Right atrium auricular region (tissue), 2 donors: ENCODE results near the gene SLC7A14. TPM values are rescaled to one million over a fixed set of nuclear protein-coding genes. Genes with fewer than 3 reads are reported as not detected.
A peak's percentile ranks its signal among the peaks of the same experiment; 100 is the strongest.

Source experiments
- DNase-seq: peaks from one replicate; pipeline ENCODE4 v3.0.0-alpha.2; 2019; ENCODE audit warnings: low spot score
- H3K27ac ChIP-seq, 2 donors: fragments of 200-600 bp; sonication (generic); 1 replicate in 1 of 2; 2 replicates in 1 of 2; pipeline ENCODE4 v1.5.1; 2016 to 2019
- H3K27me3 ChIP-seq, 2 donors: fragments of 200-600 bp; sonication (generic); one replicate each; pipeline versions ENCODE4 v1.5.1 to v1.6.0; 2017 to 2019
- H3K36me3 ChIP-seq: fragments of 200-600 bp; sonication (generic); one replicate; pipeline ENCODE4 v1.5.1; 2016
- H3K4me1 ChIP-seq, 2 donors: fragments of 200-600 bp; sonication (generic); one replicate each; pipeline versions ENCODE4 v1.5.1 to v1.6.0; 2017 to 2019
- H3K4me3 ChIP-seq, 2 donors: fragments of 200-600 bp; sonication (generic); 1 replicate in 1 of 2; 2 replicates in 1 of 2; pipeline ENCODE4 v1.5.1; 2017 to 2019; ENCODE audit warnings: mild to moderate bottlenecking in 1 of 2, moderate library complexity in 1 of 2
- H3K9me3 ChIP-seq, 2 donors: fragments of 200-600 bp; sonication (generic); one replicate each; pipeline ENCODE4 v1.5.1; 2019
- total RNA-seq, 2 donors: library from RNA; depleted of rRNA; stranded (reverse); fragments of >200 nt; gene quantifications; one replicate each; pipeline ENCODE4 v1.1.0, GENCODE V29; 2016
- TF ChIP-seq, protein P1 (sequence below), 2 donors: fragments of 200-600 bp; sonication (generic); IDR thresholded peaks; one replicate each; pipeline ENCODE4 v1.5.1; 2019; ENCODE audit warnings: antibody characterized with exemption in 2 of 2

Gene SLC7A14
- total RNA-seq, 2 donors from 2014 or later, result not detected

DNA sequence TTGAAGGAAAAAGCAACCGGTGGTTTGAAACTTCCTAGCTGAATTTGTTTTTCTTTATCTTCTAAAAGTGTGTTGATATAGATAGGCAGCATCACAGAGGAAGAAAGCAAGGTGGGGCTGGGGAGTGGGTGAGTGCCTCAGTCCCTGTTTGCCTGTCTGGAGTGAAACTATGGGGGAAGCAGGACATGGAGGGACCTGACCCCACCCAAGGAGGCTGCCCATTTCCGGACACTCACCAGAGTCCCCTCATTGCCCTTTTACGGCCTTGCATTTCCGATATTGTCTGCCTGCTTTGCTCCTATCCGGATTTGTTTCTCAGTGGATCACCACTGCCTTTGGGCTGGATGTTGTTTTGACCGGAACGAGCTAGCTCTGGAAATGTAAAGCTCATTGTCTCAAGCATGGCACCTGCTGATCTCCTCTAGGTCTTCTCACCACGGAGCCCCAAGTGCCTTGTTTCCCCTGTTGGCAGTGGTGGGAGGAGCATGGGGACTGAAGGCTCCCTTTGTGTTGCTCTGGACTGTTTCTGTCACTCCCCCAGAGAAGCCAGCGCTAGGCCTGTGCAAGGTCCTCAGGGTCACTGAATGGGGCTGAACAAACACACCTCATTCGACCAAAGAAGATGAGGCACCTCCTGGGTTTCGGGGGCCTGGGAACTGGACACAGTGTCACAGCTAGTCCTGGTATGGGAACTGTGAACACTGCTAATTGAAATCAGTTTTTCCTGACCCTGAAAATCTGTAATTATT, 160.2 kb downstream of the SLC7A14 start:
- TF ChIP-seq, protein P1, sequence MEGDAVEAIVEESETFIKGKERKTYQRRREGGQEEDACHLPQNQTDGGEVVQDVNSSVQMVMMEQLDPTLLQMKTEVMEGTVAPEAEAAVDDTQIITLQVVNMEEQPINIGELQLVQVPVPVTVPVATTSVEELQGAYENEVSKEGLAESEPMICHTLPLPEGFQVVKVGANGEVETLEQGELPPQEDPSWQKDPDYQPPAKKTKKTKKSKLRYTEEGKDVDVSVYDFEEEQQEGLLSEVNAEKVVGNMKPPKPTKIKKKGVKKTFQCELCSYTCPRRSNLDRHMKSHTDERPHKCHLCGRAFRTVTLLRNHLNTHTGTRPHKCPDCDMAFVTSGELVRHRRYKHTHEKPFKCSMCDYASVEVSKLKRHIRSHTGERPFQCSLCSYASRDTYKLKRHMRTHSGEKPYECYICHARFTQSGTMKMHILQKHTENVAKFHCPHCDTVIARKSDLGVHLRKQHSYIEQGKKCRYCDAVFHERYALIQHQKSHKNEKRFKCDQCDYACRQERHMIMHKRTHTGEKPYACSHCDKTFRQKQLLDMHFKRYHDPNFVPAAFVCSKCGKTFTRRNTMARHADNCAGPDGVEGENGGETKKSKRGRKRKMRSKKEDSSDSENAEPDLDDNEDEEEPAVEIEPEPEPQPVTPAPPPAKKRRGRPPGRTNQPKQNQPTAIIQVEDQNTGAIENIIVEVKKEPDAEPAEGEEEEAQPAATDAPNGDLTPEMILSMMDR (IDR thresholded peaks at IDR 0.05), result no peak
- Histone ChIP-seq H3K27me3 (no peaks in the 10 kb centered on the region), H3K36me3 (no peaks in the 10 kb centered on the region), H3K9me3 (no peaks in the 10 kb centered on the region), H3K4me1 (peaks cover 0 to 4% of the 10 kb centered on the region in 2 donors), H3K4me3 (no peak overlapping the region), H3K27ac (no peak overlapping the region)
- no peak for DNase-seq

DNA sequence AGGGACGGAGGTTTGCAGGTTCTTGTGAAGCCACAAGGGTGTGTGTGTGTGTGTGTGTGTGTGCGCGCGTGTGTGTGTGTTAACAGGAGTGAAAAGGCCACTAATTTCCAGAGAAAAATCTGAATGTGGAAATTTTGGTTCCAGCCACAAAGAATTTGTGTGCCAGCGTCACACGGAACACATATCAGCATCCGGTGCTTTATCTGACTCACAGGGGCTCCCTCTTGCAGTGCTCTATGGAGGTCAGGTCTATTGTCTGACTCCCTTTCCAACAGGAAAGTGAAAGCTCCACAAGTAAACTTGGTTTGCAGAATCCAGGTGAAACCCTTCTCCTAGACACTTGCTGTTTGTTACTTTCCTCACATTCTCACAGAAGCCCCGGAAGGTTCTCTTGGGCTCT, 161.0 kb downstream of the SLC7A14 start:
- H3K27me3 ChIP-seq, result no peaks in the 10 kb centered on the region
- H3K4me3 ChIP-seq, result no peak overlapping the region
- no peaks in the 10 kb centered on the region for H3K9me3 ChIP-seq
- TF ChIP-seq, protein P1 (IDR thresholded peaks at IDR 0.05), result no peak
- no peaks in the 10 kb centered on the region for H3K36me3 ChIP-seq
- no peak overlapping the region for H3K27ac ChIP-seq
- H3K4me1 ChIP-seq, result peaks cover 0 to 6% of the 10 kb centered on the region in 2 donors
- DNase-seq, result no peak

DNA sequence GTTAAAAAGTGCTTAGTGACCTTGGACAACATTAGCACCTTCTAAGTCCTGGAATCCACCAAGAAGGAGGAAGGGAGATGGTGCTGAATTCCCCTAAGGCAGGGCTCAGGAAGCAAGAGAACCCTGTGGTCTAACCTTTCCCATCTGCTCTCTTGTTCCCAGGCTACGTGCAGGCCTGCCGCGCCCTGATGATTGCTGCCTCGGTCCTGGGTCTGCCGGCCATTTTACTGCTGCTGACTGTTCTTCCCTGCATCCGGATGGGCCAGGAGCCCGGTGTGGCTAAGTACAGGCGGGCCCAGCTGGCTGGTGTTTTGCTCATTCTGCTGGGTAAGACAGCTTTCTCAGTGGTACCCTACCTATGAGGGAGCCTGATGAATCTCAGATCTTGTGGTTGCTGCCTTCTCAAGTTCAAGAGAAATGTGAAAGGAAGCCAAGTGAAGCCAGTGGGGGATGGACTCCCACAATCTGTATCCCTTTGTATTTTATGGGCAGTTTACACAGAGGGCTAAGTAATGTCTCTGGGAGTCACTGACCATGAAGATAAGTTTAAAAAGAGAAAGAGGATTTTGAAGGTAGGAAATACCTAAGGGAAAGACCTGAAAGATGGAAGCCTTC, 162.8 kb downstream of the SLC7A14 start:
- DNase-seq, result no peak
- Histone ChIP-seq H3K27me3 (peaks cover 0 to 4% of the 10 kb centered on the region in 2 donors), H3K27ac (no peak overlapping the region), H3K36me3 (no peaks in the 10 kb centered on the region), H3K9me3 (no peaks in the 10 kb centered on the region), H3K4me3 (no peak overlapping the region), H3K4me1 (peaks cover 0 to 24% of the 10 kb centered on the region in 2 donors)
- TF ChIP-seq, protein P1 (IDR thresholded peaks at IDR 0.05), result no peak

DNA sequence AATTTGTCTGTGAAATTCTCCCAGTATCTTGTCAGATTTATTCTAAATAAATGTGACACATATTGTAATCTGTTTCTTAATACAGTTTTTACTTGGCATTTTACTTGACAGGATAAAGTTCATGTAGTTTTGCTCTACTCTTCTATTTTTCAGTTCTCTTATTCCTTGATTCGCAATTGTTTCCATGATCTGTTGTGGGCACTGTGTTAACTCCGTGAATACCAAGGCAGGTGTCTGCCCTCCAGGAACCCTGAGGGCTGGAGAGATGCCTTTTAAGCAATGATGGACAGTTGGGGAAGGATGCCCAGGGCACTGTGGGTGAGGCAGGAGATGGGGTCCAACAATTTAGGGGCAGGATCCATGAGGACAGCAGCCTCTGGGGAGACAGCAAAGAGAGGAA, 164.1 kb downstream of the SLC7A14 start:
- no peak for DNase-seq
- H3K4me3 ChIP-seq, result peak overlapping the region in 1 of 2 donors; percentile 57
- peaks cover 0 to 25% of the 10 kb centered on the region in 2 donors for H3K4me1 ChIP-seq
- peak overlapping the region; percentile 29 to 67 for H3K27ac ChIP-seq
- H3K27me3 ChIP-seq, result peaks cover 0 to 4% of the 10 kb centered on the region in 2 donors
- no peaks in the 10 kb centered on the region for H3K9me3 ChIP-seq
- H3K36me3 ChIP-seq, result no peaks in the 10 kb centered on the region
- TF ChIP-seq, protein P1 (IDR thresholded peaks at IDR 0.05), result no peak

DNA sequence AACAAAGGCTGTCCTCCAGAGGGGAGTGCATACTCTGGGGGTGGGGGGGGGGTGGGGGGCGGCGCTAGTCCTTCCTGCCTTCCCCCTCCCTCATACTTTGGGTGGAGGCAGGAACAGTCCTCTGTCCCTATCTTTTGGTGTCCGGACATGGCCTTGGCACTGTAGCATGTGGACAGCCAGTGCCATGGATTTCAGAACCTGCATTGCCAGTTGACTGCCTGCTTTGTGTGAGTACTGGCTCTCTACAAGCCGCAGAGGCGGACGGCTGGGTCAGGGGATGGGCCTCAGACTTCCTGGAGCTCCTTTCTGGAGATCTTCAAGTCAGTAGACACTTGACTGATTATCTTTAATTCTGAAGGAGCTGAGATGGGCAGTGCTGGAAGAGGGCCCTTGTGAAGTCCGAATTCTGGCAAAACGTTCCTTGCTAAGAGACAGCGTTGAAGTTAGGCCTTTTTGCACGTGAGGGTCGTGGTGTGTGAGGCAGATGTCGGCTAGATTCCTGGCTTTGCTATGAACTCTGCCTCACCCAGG, 164.7 kb downstream of the SLC7A14 start:
- peaks cover 0 to 25% of the 10 kb centered on the region in 2 donors for H3K4me1 ChIP-seq
- H3K4me3 ChIP-seq, result peak overlapping the region in 1 of 2 donors; percentile 57
- H3K27me3 ChIP-seq, result peaks cover 0 to 4% of the 10 kb centered on the region in 2 donors
- peak; percentile 64 for DNase-seq
- H3K27ac ChIP-seq, result peak overlapping the region; percentile 29 to 67
- H3K36me3 ChIP-seq, result no peaks in the 10 kb centered on the region
- TF ChIP-seq, protein P1 (IDR thresholded peaks at IDR 0.05), result no peak
- no peaks in the 10 kb centered on the region for H3K9me3 ChIP-seq
